B cell (primary cell): ENCODE measurements around the gene IVNS1ABP. TPM values are rescaled to one million over a fixed set of nuclear protein-coding genes. Genes with fewer than 3 reads are reported as not detected.
"Not testable (repeated sequence)": the region's sequence is repeated elsewhere in the genome, so short reads cannot be mapped to it uniquely, and the experiment has no call there.

ENCODE experiments used
- ATAC-seq: fragments of 200-7000 bp; cut with Tn5 transposase; one replicate; pipeline ENCODE4 v1.10.0; 2021; ENCODE audit warnings: low read depth, mild to moderate bottlenecking, moderate number of reproducible peaks, moderate library complexity
- CTCF ChIA-PET: fragments of 350-600 bp; sonication (Branson Sonifier 250); formaldehyde crosslinking; loops from one replicate; lab custom pipeline; 2021; ENCODE audit warnings: antibody characterized with exemption, inconsistent platforms; lab: Charles Lee
- POLR2A ChIA-PET: fragments of 350-600 bp; sonication (Branson Sonifier 250); formaldehyde crosslinking; loops from one replicate; lab custom pipeline; 2021; ENCODE audit warnings: antibody characterized with exemption; lab: Charles Lee
- DNase-seq: peaks from one replicate; pipeline ENCODE4 v3.0.0; 2013
- H2AFZ ChIP-seq: 2 replicates; pipeline ENCODE4 v1.6.1; 2012; ENCODE audit warnings: mild to moderate bottlenecking, low read depth, low read length; ENCODE audit not compliant: insufficient read depth, poor library complexity, severe bottlenecking
- H3K27ac ChIP-seq, 2 donors: 1 replicate in 1 of 2; 2 replicates in 1 of 2; pipeline ENCODE4 v1.5.1; 2012 to 2013; ENCODE audit warnings: low read length in 2 of 2, mild to moderate bottlenecking in 2 of 2, moderate library complexity in 1 of 2
- H3K27me3 ChIP-seq, 4 experiments: fragments of 200-600 bp in 1 of 4; sonication (generic) in 1 of 4; replicated peaks in 1 of 4; 1 replicate in 2 of 4; 2 replicates in 2 of 4; pipeline versions ENCODE4 v1.6.1 to v1.7.0; 2013 to 2016; ENCODE audit warnings: low read length in 3 of 4, mild to moderate bottlenecking in 2 of 4, mixed read lengths in 1 of 4, moderate library complexity in 1 of 4; ENCODE audit not compliant: insufficient read depth in 4 of 4, control insufficient read depth in 3 of 4; ENCODE audit errors: control extremely low read depth in 1 of 4
- H3K36me3 ChIP-seq, 2 experiments: replicated peaks in 1 of 2; 1 replicate in 1 of 2; 2 replicates in 1 of 2; pipeline versions ENCODE4 v1.6.1 to v1.7.1; 2013; ENCODE audit warnings: low read length in 1 of 2; ENCODE audit not compliant: insufficient read depth in 2 of 2, control insufficient read depth in 1 of 2; ENCODE audit errors: control extremely low read depth in 1 of 2, extremely low read depth in 1 of 2
- H3K4me1 ChIP-seq, 2 donors: fragments of 200-600 bp in 1 of 2; sonication (generic) in 1 of 2; 1 replicate in 1 of 2; 2 replicates in 1 of 2; pipeline versions ENCODE4 v1.5.1 to v1.6.1; 2013 to 2017; ENCODE audit warnings: low read length in 2 of 2; ENCODE audit not compliant: control insufficient read depth in 2 of 2, insufficient read depth in 2 of 2
- H3K4me2 ChIP-seq: replicated peaks from 2 replicates; pipeline ENCODE3; 2012; ENCODE audit warnings: mild to moderate bottlenecking, low read depth, low read length; ENCODE audit not compliant: poor library complexity, severe bottlenecking
- H3K4me3 ChIP-seq, 5 experiments: fragments of 200-600 bp in 1 of 5; sonication (generic) in 1 of 5; 1 replicate in 3 of 5; 2 replicates in 2 of 5; pipeline versions ENCODE4 v1.5.1 to v1.7.0; 2011 to 2016; ENCODE audit warnings: low read length in 4 of 5, mild to moderate bottlenecking in 4 of 5, low read depth in 2 of 5, control low read depth in 1 of 5, moderate library complexity in 1 of 5; ENCODE audit not compliant: insufficient read depth in 1 of 5; ENCODE audit errors: control extremely low read depth in 1 of 5, extremely low read depth in 1 of 5
- H3K79me2 ChIP-seq: fragments of 200-600 bp; sonication (generic); one replicate; pipeline ENCODE4 v1.6.0; 2016; ENCODE audit warnings: low read length; ENCODE audit not compliant: control insufficient read depth, insufficient read depth
- H3K9ac ChIP-seq: fragments of 200-600 bp; sonication (generic); 2 replicates; pipeline ENCODE4 v1.6.1; 2017; ENCODE audit warnings: mild to moderate bottlenecking, low read length, moderate library complexity
- H3K9me3 ChIP-seq, 3 donors: one replicate each; pipeline versions ENCODE4 v1.6.1 to v1.7.1; 2013; ENCODE audit warnings: low read length in 2 of 3; ENCODE audit not compliant: control insufficient read depth in 2 of 3, insufficient read depth in 1 of 3; ENCODE audit errors: control extremely low read depth in 1 of 3
- H4K20me1 ChIP-seq: 2 replicates; pipeline ENCODE4 v1.6.0; 2012; ENCODE audit warnings: mild to moderate bottlenecking, low read length; ENCODE audit not compliant: insufficient read depth, control insufficient read depth, poor library complexity, severe bottlenecking
- H3K27ac Mint-ChIP-seq: one replicate; pipeline ENCODE4 v1.8.0; 2021; ENCODE audit warnings: mixed read lengths
- H3K27me3 Mint-ChIP-seq: one replicate; pipeline ENCODE4 v1.8.0; 2021; ENCODE audit warnings: mixed read lengths
- H3K4me1 Mint-ChIP-seq: one replicate; pipeline ENCODE4 v1.8.0; 2021; ENCODE audit warnings: mixed read lengths
- H3K4me3 Mint-ChIP-seq: one replicate; pipeline ENCODE4 v1.8.0; 2021; ENCODE audit warnings: mixed read lengths
- H3K9me3 Mint-ChIP-seq: one replicate; pipeline ENCODE4 v1.8.0; 2022; ENCODE audit warnings: mixed read lengths; ENCODE audit not compliant: insufficient read depth
- WGBS: methylation state at CpG from one replicate; pipeline ENCODE4 v1.1.5; 2013; ENCODE audit warnings: missing lambda C conversion rate; ENCODE audit not compliant: insufficient coverage; 5-methylcytosine and 5-hydroxymethylcytosine counted together
- intact Hi-C: fragments of 100-400 bp; cut with micrococcal nuclease; formaldehyde crosslinking; loops from one replicate; pipeline ENCODE4 v1.10.0; 2022
- polyA plus RNA-seq: library from polyadenylated mRNA; depleted of rRNA; stranded (reverse); fragments of >200 nt; gene quantifications from 2 replicates; pipeline ENCODE4 v1.2.3, GENCODE V29; 2012
- total RNA-seq, 2 donors: library from RNA; stranded (reverse); fragments of 120-200 nt in 1 of 2; gene quantifications; 1 replicate in 1 of 2; 2 replicates in 1 of 2; pipeline versions ENCODE4 v1.2.3 to v1.2.4, GENCODE V29; 2013 to 2022

Gene IVNS1ABP
- total and polyA plus RNA-seq, 2 donors (not counting 1 experiment from before 2014, with no cell fraction given): 42.9 to 87.0 TPM

DNA sequence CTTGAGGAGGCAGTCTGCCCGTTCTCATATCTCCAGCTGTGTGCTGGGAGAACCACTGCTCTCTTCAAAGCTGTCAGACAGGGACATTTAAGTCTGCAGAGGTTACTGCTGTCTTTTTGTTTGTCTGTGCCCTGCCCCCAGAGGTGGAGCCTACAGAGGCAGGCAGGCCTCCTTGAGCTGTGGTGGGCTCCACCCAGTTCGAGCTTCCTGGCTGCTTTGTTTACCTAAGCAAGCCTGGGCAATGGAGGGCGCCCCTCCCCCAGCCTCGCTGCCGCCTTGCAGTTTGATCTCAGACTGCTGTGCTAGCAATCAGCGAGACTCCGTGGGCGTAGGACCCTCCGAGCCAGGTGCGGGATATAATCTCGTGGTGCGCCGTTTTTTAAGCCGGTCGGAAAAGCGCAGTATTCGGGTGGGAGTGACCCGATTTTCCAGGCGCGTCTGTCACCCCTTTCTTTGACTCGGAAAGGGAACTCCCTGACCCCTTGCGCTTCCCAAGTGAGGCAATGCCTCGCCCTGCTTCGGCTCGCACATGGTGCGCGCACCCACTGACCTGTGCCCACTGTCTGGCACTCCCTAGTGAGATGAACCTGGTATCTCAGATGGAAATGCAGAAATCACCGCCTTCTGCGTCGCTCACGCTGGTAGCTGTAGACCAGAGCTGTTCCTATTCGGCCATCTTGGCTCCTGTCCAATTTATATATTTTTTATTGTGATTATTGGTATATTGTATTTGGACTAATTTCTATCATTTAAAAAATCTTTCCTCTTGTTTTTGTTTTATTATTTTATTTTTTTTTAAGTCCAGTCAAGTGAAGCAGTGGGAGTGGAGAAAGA lies 59.7 kb downstream of the IVNS1ABP start:
- WGBS: no CpG with 5 or more reads among the region's 32 CpGs
- H3K9ac ChIP-seq, intact Hi-C loops, DNase-seq, H3K27ac ChIP-seq, H3K4me3 Mint-ChIP-seq, H3K9me3 ChIP-seq, H3K4me1 Mint-ChIP-seq, H3K79me2 ChIP-seq, H3K27me3 Mint-ChIP-seq, H2AFZ ChIP-seq, H3K9me3 Mint-ChIP-seq, H3K4me2 ChIP-seq, H3K4me1 ChIP-seq, H3K36me3 ChIP-seq, H3K4me3 ChIP-seq, CTCF ChIA-PET, H3K27me3 ChIP-seq, ATAC-seq, H4K20me1 ChIP-seq, H3K27ac Mint-ChIP-seq, POLR2A ChIA-PET: not testable (repeated sequence)

DNA sequence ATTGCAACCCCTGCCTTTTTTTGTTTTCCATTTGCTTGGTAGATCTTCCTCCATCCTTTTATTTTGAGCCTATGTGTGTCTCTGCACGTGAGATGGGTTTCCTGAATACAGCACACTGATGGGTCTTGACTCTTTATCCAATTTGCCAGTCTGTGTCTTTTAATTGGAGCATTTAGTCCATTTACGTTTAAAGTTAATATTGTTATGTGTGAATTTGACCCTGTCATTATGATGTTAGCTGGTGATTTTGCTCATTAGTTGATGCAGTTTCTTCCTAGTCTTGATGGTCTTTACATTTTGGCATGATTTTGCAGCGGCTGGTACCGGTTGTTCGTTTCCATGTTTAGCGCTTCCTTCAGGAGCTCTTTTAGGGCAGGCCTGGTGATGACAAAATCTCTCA lies 61.4 kb downstream of the IVNS1ABP start:
- H3K79me2 ChIP-seq, H3K27ac Mint-ChIP-seq, H3K4me1 Mint-ChIP-seq, H3K9me3 Mint-ChIP-seq, H3K27ac ChIP-seq, H3K36me3 ChIP-seq, H3K4me1 ChIP-seq, DNase-seq, H3K4me3 Mint-ChIP-seq, H3K9me3 ChIP-seq, H3K27me3 Mint-ChIP-seq, H3K9ac ChIP-seq, H3K4me3 ChIP-seq, H4K20me1 ChIP-seq, ATAC-seq, H2AFZ ChIP-seq, POLR2A ChIA-PET, CTCF ChIA-PET, H3K27me3 ChIP-seq, H3K4me2 ChIP-seq, intact Hi-C loops: not testable (repeated sequence)
- no CpG with 5 or more reads among the region's 6 CpGs for WGBS

DNA sequence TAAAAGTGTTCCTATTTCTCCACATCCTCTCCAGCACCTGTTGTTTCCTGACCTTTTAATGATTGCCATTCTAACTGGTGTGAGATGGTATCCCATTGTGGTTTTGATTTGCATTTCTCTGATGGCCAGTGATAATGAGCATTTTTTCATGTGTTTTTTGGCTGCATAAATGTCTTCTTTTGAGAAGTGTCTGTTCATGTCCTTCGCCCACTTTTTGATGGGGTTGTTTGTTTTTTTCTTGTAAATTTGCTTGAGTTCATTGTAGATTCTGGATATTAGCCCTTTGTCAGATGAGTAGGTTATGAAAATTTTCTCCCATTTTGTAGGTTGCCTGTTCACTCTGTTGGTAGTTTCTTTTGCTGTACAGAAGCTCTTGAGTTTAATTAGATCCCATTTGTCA lies 64.6 kb downstream of the IVNS1ABP start:
- H3K27ac ChIP-seq, ATAC-seq, H3K4me3 ChIP-seq, H3K9me3 ChIP-seq, H3K9me3 Mint-ChIP-seq, POLR2A ChIA-PET, H3K79me2 ChIP-seq, H4K20me1 ChIP-seq, intact Hi-C loops, H3K4me2 ChIP-seq, H3K4me1 Mint-ChIP-seq, H3K27me3 ChIP-seq, H3K27me3 Mint-ChIP-seq, H3K36me3 ChIP-seq, H3K4me1 ChIP-seq, H3K4me3 Mint-ChIP-seq, H2AFZ ChIP-seq, DNase-seq, CTCF ChIA-PET, H3K27ac Mint-ChIP-seq, H3K9ac ChIP-seq: not testable (repeated sequence)
- no CpG with 5 or more reads among the region's 1 CpG for WGBS

DNA sequence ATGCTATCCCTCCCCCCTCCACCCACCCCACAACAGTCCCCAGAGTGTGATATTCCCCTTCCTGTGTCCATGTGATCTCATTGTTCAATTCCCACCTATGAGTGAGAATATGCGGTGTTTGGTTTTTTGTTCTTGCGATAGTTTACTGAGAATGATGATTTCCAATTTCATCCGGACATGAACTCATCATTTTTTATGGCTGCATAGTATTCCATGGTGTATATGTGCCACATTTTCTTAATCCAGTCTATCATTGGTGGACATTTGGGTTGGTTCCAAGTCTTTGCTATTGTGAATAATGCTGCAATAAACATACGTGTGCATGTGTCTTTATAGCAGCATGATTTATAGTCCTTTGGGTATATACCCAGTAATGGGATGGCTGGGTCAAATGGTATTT lies 65.1 kb downstream of the IVNS1ABP start:
- H3K4me3 Mint-ChIP-seq, H3K36me3 ChIP-seq, intact Hi-C loops, CTCF ChIA-PET, DNase-seq, H3K27me3 Mint-ChIP-seq, H3K27me3 ChIP-seq, H3K79me2 ChIP-seq, ATAC-seq, H3K4me1 Mint-ChIP-seq, POLR2A ChIA-PET, H3K4me3 ChIP-seq, H2AFZ ChIP-seq, H3K27ac Mint-ChIP-seq, H3K27ac ChIP-seq, H3K4me1 ChIP-seq, H4K20me1 ChIP-seq, H3K9ac ChIP-seq, H3K9me3 Mint-ChIP-seq, H3K4me2 ChIP-seq, H3K9me3 ChIP-seq: not testable (repeated sequence)
- no CpG with 5 or more reads among the region's 4 CpGs for whole genome bisulfite sequencing
